ENCODE data around the gene ST6GALNAC3.
"Not testable (repeated sequence)": the region's sequence is repeated elsewhere in the genome, so short reads cannot be mapped to it uniquely, and the experiment has no call there.

ST6GALNAC3 gene

DNA sequence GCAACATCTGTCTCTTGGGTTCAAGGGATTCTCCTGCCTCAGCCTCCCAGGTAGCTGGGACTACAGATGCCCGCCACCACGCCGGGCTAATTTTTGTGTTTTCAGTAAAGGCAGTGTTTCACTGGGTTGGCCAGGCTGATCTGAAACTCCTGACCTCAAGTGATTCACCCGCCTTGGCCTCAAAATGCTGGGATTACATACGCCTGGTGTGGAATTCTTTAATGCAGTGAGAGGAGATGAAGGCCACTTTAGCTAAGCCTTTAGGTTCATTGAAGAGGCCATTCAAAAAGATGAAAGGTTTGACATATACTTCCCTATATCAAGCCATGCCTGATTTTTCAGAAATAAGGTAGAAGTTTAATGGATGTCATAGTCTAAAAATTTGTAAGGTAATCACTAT is 162.7 kb downstream of the ST6GALNAC3 start:
- TF ChIP-seq, protein P1, sequence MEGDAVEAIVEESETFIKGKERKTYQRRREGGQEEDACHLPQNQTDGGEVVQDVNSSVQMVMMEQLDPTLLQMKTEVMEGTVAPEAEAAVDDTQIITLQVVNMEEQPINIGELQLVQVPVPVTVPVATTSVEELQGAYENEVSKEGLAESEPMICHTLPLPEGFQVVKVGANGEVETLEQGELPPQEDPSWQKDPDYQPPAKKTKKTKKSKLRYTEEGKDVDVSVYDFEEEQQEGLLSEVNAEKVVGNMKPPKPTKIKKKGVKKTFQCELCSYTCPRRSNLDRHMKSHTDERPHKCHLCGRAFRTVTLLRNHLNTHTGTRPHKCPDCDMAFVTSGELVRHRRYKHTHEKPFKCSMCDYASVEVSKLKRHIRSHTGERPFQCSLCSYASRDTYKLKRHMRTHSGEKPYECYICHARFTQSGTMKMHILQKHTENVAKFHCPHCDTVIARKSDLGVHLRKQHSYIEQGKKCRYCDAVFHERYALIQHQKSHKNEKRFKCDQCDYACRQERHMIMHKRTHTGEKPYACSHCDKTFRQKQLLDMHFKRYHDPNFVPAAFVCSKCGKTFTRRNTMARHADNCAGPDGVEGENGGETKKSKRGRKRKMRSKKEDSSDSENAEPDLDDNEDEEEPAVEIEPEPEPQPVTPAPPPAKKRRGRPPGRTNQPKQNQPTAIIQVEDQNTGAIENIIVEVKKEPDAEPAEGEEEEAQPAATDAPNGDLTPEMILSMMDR (IDR thresholded peaks at IDR 0.05) = no peak
- no peak for TF ChIP-seq ZFX (IDR thresholded peaks at IDR 0.05; ENCODE audit: borderline replicate concordance)
- H3K27ac ChIP-seq = no peak overlapping the region

DNA sequence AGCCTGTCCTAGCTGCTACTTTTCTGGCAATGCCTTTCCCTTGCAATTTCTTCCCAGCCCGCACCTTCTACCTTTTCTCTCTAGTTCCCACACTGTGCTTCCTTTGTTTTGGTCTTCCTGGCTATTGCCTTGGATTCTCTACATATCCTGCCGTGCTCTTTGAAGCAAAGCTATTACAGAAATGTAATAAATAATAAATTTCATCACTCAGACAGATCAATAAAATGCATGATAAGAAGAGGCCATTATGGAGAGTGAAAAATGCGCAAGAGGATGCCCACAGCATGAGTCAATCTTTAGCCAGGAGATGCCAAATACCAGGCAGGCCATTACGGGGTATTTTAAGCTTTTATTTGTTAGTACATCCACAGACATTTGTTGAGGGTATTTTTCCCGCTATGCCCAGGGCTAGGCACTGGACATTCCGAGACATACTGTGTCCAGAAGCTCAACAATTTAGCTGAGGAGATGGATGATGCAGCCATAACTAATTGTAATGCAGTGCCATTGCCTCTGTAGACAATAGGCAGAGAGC is 163.6 kb downstream of the ST6GALNAC3 start:
- TF ChIP-seq ZFX (IDR thresholded peaks at IDR 0.05; ENCODE audit: borderline replicate concordance) = no peak
- TF ChIP-seq, protein P1 (IDR thresholded peaks at IDR 0.05) = no peak
- H3K27ac ChIP-seq = no peak overlapping the region

DNA sequence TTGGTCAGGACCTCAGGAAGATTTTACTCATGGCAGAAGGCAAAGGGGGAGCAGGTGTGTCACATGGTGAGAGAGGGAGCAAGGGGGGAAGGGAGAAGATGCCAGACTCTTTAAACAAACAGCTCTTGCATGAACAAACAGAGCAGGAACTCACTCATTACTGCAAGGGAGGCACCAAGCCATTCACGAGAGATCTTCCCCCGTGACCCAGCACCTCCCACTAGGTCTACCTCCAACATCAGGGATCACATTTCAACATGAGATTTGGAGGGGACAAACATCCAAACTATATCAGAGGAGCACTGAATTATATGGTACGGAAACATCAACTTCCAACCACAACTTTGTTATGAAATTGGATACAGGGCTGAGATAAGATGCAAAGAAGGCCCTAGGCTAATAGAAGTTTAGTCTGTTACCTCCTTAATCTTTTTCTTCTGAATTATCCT is 164.9 kb downstream of the ST6GALNAC3 start:
- no peak overlapping the region for H3K27ac ChIP-seq

DNA sequence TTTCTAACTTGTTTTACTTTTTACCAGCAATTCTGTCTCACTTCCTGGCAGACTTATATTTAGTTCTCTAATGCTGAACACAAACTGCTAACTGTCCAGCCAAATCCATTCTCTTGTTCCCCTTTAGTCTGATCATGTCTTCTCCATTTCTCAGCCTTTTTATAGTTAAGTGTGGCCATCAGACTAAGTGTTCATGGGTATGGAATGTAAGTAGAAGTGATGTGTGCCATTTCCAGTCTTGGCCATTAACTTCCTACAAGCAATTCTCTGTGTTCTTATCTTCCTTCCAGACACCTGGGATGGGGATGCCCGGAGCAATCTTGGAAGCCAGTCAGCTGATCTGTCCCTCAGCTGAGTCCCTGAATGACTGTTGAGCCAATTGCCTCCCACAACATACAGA is 165.8 kb downstream of the ST6GALNAC3 start:
- H3K27ac ChIP-seq = no peak overlapping the region
- TF ChIP-seq ZFX (IDR thresholded peaks at IDR 0.05; ENCODE audit: borderline replicate concordance) = no peak
- TF ChIP-seq, protein P1 (IDR thresholded peaks at IDR 0.05) = no peak

More for the DNA sequence above, 164.9 kb downstream of the ST6GALNAC3 start:
- TF ChIP-seq ZFX (IDR thresholded peaks at IDR 0.05; ENCODE audit: borderline replicate concordance) = no peak
- TF ChIP-seq, protein P1 (IDR thresholded peaks at IDR 0.05) = no peak

DNA sequence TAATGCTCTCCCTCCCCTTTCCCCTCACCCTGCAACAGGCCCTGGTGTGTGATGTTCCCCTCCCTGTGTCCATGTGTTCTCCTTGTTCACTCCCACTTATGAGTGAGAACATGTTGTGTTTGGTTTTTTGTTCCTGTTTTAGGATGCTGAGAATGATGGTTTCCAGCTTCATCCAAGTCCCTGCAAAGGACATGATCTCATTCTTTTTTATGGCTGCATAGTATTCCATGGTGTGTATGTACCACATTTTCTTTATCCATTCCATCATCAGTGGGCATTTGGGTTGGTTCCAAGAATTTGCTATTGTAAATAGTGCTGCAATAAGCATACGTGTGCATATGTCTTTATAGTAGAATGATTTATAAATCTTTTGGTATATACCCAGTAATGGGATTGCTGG is 168.0 kb downstream of the ST6GALNAC3 start:
- H3K27ac ChIP-seq = not testable (repeated sequence)

DNA sequence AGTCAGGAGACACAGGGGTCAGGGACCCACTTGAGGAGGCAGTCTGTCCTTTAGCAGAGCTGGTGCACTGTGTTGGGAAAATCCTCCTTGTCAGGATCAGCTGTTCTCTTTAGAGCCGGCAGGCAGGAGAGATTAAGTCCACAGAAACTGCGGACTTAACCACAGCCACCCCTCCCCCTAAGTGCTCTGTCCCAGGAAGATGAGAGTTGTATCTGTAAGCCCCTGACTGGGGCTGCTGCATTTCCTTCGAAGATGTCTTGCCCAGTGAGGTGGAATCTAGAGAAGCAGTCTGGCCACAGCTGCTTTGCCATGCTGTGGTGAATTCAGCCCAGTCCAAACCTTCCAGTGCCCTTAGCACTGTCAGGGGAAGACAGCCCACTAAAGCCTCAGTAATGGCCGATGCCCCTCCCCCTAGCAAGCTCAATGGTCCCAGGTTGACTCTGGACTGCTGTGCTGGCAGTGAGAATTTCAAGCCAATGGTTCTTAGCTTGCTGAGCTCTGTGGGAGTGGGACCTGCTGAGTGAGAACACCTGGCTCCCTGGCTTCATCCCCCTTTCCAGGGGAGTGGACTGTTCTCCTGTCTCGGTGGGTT is 172.8 kb downstream of the ST6GALNAC3 start:
- no peak for TF ChIP-seq ZFX (IDR thresholded peaks at IDR 0.05; ENCODE audit: borderline replicate concordance)
- TF ChIP-seq, protein P1 (IDR thresholded peaks at IDR 0.05) = no peak
- no peak overlapping the region for H3K27ac ChIP-seq

DNA sequence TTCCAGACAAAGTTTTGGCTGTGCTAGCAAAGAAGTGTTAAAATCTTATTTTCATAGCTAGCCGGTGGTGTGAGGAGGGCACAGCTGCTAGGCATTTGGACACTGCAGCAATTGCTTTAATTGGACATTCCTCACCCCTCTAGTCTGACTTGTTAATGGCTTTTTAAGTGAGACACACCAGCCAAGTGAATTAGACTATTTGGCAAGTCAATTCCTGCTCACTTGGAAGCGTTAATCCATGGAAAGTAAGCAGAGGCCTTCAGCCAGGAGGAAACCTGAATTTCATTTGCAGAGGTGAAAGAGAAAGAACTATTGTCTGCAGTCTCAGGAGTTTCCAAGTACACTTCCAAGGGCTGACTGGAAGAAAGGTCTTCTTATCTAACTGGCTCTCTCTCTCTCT is 175.7 kb downstream of the ST6GALNAC3 start:
- TF ChIP-seq ZFX (IDR thresholded peaks at IDR 0.05; ENCODE audit: borderline replicate concordance) = no peak
- TF ChIP-seq, protein P1 (IDR thresholded peaks at IDR 0.05) = no peak
- H3K27ac ChIP-seq = no peak overlapping the region

DNA sequence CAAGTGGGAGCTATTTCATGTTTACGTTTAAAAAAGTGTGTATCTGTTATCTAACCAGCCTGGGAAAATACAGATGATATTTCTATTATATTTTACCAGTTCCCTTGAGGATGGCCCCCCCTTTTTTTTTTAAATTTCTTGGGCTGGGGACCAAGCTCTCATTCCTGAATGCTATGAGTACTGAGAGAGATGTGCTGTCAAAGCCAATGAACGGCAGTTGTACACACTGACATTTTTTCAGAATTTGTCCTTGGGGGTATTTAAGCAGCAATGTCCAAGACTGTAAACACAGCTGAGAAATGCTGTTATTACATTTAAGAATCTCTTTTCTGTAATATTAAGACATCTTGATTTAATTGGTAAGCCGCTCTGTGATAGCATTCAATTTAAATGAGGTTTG is 177.9 kb downstream of the ST6GALNAC3 start:
- no peak overlapping the region for H3K27ac ChIP-seq
- no peak for TF ChIP-seq ZFX (IDR thresholded peaks at IDR 0.05; ENCODE audit: borderline replicate concordance)
- TF ChIP-seq, protein P1 (IDR thresholded peaks at IDR 0.05) = no peak

All from 22Rv1 (cell line).